ENCODE data around the gene MSH4.

GRCh38 chr1:75937034-75937433 lies 140.4 kb downstream of the MSH4 start:
- TF ChIP-seq FOXP2 (optimal IDR thresholded peaks at IDR 0.05; ENCODE audit: control extremely low read depth, extremely low read length, insufficient read depth) (no peak), EZH2 (IDR thresholded peaks at IDR 0.05) (no peak), POLR2AphosphoS5 (IDR thresholded peaks at IDR 0.05; ENCODE audit: borderline replicate concordance, low read depth, low read length) (no peak)
